HepG2 (cell line): ENCODE measurements around the gene TBATA. TPM values are rescaled to one million over a fixed set of nuclear protein-coding genes. Genes with fewer than 3 reads are reported as not detected.

Experiments
- ATAC-seq: fragments of 200-7000 bp; cut with Tn5 transposase; 3 replicates; pipeline ENCODE4 v1.9.1; 2020; ENCODE audit warnings: mild to moderate bottlenecking, moderate library complexity
- BruUV-seq: library from RNA; stranded (reverse); fragments of 400-500 nt; replicated peaks from 2 replicates; lab custom pipeline; 2021; lab: Mats Ljungman, UMichigan
- CTCF ChIA-PET: fragments of 300-600 bp; formaldehyde crosslinking; extraction: SDS; loops from one replicate; lab custom pipeline; 2021; ENCODE audit warnings: low total read pairs, inconsistent platforms, low intra/inter-chr PET ratio; lab: Yijun Ruan, JAX
- POLR2A ChIA-PET: fragments of 350-600 bp; sonication (Branson Sonifier 250); formaldehyde crosslinking; loops from one replicate; lab custom pipeline; 2020; ENCODE audit warnings: antibody characterized with exemption, inconsistent platforms; lab: Yijun Ruan, JAX
- DNase-seq: peaks from one replicate; pipeline ENCODE4 v3.0.0-alpha.2; 2015; ENCODE audit warnings: low spot score
- FAIRE-seq: peaks from 3 replicates; lab custom pipeline; 2011; peaks lifted over from hg19 to GRCh38; lab: Jason Lieb, UNC
- H2AFZ ChIP-seq: one replicate; pipeline ENCODE4 v1.6.1; 2011; ENCODE audit warnings: low read length, inconsistent platforms
- H3K27ac ChIP-seq: fragments of 300-600 bp; 3 replicates; pipeline ENCODE4 v1.8.0; 2011; ENCODE audit warnings: mixed run types, mild to moderate bottlenecking, mixed read lengths, low read length, inconsistent platforms; ENCODE audit not compliant: insufficient read depth; ENCODE audit errors: extremely low read length
- H3K27me3 ChIP-seq, 2 experiments: fragments of 200-600 bp in 1 of 2; 2 replicates in 1 of 2; 3 replicates in 1 of 2; pipeline versions ENCODE4 v1.6.0 to v1.8.0; 2011; ENCODE audit warnings: low read length in 2 of 2, mild to moderate bottlenecking in 2 of 2, moderate library complexity in 2 of 2, inconsistent platforms in 1 of 2; ENCODE audit not compliant: insufficient read depth in 2 of 2, control insufficient read depth in 1 of 2
- H3K36me3 ChIP-seq, 2 experiments: fragments of 200-600 bp in 1 of 2; replicated peaks in 1 of 2; 2 replicates in 1 of 2; 3 replicates in 1 of 2; pipeline versions ENCODE4 v1.5.1 to v1.8.0; 2011; ENCODE audit warnings: low read length in 2 of 2, inconsistent platforms in 1 of 2; ENCODE audit not compliant: insufficient read depth in 2 of 2, control insufficient read depth in 1 of 2
- H3K4me1 ChIP-seq: 2 replicates; pipeline ENCODE4 v1.5.1; 2012; ENCODE audit warnings: low read length, inconsistent platforms; ENCODE audit not compliant: insufficient read depth
- H3K4me2 ChIP-seq: 2 replicates; pipeline ENCODE4 v1.6.0; 2011; ENCODE audit warnings: low read depth, low read length, inconsistent platforms
- H3K4me3 ChIP-seq, 3 experiments: fragments of 200-600 bp in 1 of 3; sonication (generic), shearing (Covaris generic) in 1 of 3; replicated peaks in 1 of 3; 2 replicates each; pipeline ENCODE4 v1.5.1; 2011 to 2016; ENCODE audit warnings: low read length in 3 of 3, inconsistent platforms in 2 of 3, low read depth in 2 of 3, mild to moderate bottlenecking in 2 of 3, control low read depth in 1 of 3, mixed read lengths in 1 of 3; ENCODE audit not compliant: insufficient read depth in 1 of 3
- H3K79me2 ChIP-seq: one replicate; pipeline ENCODE4 v1.6.1; 2011; ENCODE audit warnings: low read length, inconsistent platforms; ENCODE audit not compliant: insufficient read depth
- H3K9ac ChIP-seq: 2 replicates; pipeline ENCODE4 v1.6.0; 2011; ENCODE audit warnings: mild to moderate bottlenecking, low read depth, low read length, inconsistent platforms; ENCODE audit not compliant: insufficient read depth
- H3K9me3 ChIP-seq: 2 replicates; pipeline ENCODE4 v1.5.1; 2012; ENCODE audit warnings: mild to moderate bottlenecking, low read length
- H4K20me1 ChIP-seq: 2 replicates; pipeline ENCODE4 v1.6.0; 2011; ENCODE audit warnings: inconsistent platforms, mild to moderate bottlenecking, low read length, moderate library complexity; ENCODE audit not compliant: insufficient read depth
- CAMTA2 ChIP-seq: sonication (generic); formaldehyde crosslinking; IDR thresholded peaks from 2 replicates; pipeline ENCODE4 v1.4.0; 2020; ENCODE audit warnings: mild to moderate bottlenecking, missing genetic modification reagents, borderline replicate concordance
- CTCF ChIP-seq: sonication (generic); formaldehyde crosslinking; IDR thresholded peaks from 2 replicates; pipeline ENCODE4 v1.5.0; 2020; ENCODE audit warnings: mild to moderate bottlenecking, missing genetic modification reagents, moderate library complexity
- FIP1L1 ChIP-seq: fragments of 200-400 bp; formaldehyde crosslinking; IDR thresholded peaks from 2 replicates; pipeline ENCODE4 v1.6.1; 2018; ENCODE audit warnings: low read depth, mild to moderate bottlenecking, low read length, moderate library complexity, borderline replicate concordance; ENCODE audit not compliant: insufficient read depth
- HNRNPUL1 ChIP-seq: fragments of 200-400 bp; formaldehyde crosslinking; IDR thresholded peaks from 2 replicates; pipeline ENCODE4 v1.6.1; 2017; ENCODE audit warnings: low read depth, mild to moderate bottlenecking, low read length, moderate library complexity
- KDM5A ChIP-seq: fragments of 200-600 bp; sonication (generic); IDR thresholded peaks from 2 replicates; pipeline ENCODE4 v1.7.0; 2018; ENCODE audit warnings: antibody characterized with exemption, mild to moderate bottlenecking, low read length, borderline replicate concordance
- KLF9 ChIP-seq: IDR thresholded peaks from 2 replicates; pipeline ENCODE4 v1.6.1; 2016; ENCODE audit warnings: low read depth
- MIXL1 ChIP-seq: IDR thresholded peaks from 2 replicates; pipeline ENCODE4 v1.6.1; 2016
- NR2F2 ChIP-seq: IDR thresholded peaks from 2 replicates; pipeline ENCODE4 v1.6.1; 2012; ENCODE audit warnings: low read depth, inconsistent platforms, borderline replicate concordance
- RAD21 ChIP-seq: fragments of 450-650 bp; formaldehyde crosslinking; IDR thresholded peaks from 2 replicates; pipeline ENCODE4 v1.5.0; 2020; ENCODE audit warnings: mild to moderate bottlenecking
- RBAK ChIP-seq: sonication (generic); formaldehyde crosslinking; IDR thresholded peaks from 2 replicates; pipeline ENCODE4 v1.5.1; 2020; ENCODE audit warnings: mild to moderate bottlenecking, missing genetic modification reagents
- ZBTB37 ChIP-seq: sonication (generic); formaldehyde crosslinking; IDR thresholded peaks from 2 replicates; pipeline ENCODE4 v1.4.0; 2020; ENCODE audit warnings: mild to moderate bottlenecking, missing genetic modification reagents
- ZNF138 ChIP-seq: sonication (generic); formaldehyde crosslinking; IDR thresholded peaks from 2 replicates; pipeline ENCODE4 v1.5.0; 2020; ENCODE audit warnings: mild to moderate bottlenecking, low read depth, missing genetic modification reagents
- ZNF407 ChIP-seq: sonication (generic); formaldehyde crosslinking; IDR thresholded peaks from one replicate; pipeline ENCODE4 v1.5.1; 2020; ENCODE audit warnings: mild to moderate bottlenecking, missing genetic modification reagents; ENCODE audit errors: not compliant biosample characterization
- whole genome bisulfite sequencing: methylation state at CpG from one replicate; pipeline ENCODE4 v1.1.6; 2017; ENCODE audit warnings: low lambda C conversion rate; 5-methylcytosine and 5-hydroxymethylcytosine counted together
- in situ Hi-C: cut with HindIII; loops from 2 replicates; pipeline ENCODE4 v1.10.0; 2017; ENCODE audit warnings: low pct_unique_long_range_greater_than_20kb; ENCODE audit not compliant: extremely low pct_ligation_motif_present
- intact Hi-C: fragments of 100-400 bp; cut with micrococcal nuclease; formaldehyde crosslinking; loops from one replicate; pipeline ENCODE4 v1.10.0; 2022; ENCODE audit not compliant: unreplicated experiment
- polyA plus RNA-seq, 8 experiments: library from polyadenylated mRNA; depleted of rRNA in 3 of 8; stranded (reverse) in 7 of 8; unstranded in 1 of 8; fragments of >200 nt; fragmentation: Illumina TruSeq in 4 of 8; extraction: Trizol in 4 of 8; gene quantifications; 2 replicates each; pipeline versions ENCODE4 v1.2.1 to v1.2.3, GENCODE V29; 2011 to 2016; ENCODE audit warnings: low read depth in 4 of 8, missing spikeins in 1 of 8, mixed read lengths in 1 of 8; ENCODE audit not compliant: insufficient read depth in 1 of 8
- total RNA-seq, 5 experiments: library from RNA; depleted of rRNA; stranded (reverse); fragments of >200 nt; fragmentation: Illumina TruSeq; extraction: Trizol; gene quantifications; 2 replicates each; pipeline ENCODE4 v1.2.3, GENCODE V29; 2016; ENCODE audit warnings: low read depth in 1 of 5

The TBATA gene
- total and polyA plus RNA-seq, 2 of the 13 experiments (the other 11 are each of a cell fraction or from before 2014, with no cell fraction given), result not detected

- in situ Hi-C loops, result loop anchor here (5.0 kb wide), 1 partner anchor 214 kb away; no protein-coding TSS in a partner anchor
- ATAC-seq (peak; percentile 78), DNase-seq (no peak), FAIRE-seq (no peak)
- no peaks in the 10 kb centered on the region for H3K27me3 ChIP-seq
- intact Hi-C loops, result loop anchor here (5.0 kb wide), 1 partner anchor 116 kb away; no protein-coding TSS in a partner anchor
- peaks cover 6% of the 10 kb centered on the region; the same call in 1 of the 2 replicates for H3K4me1 ChIP-seq
- 80% methylated on average over 1 of the region's 7 CpGs for WGBS
- BruUV-seq, result no TSS peak
- no peak overlapping the region for H3K27ac ChIP-seq
- peaks cover 7% of the 10 kb centered on the region; the same call in 1 of the 2 replicates for H3K9me3 ChIP-seq
- no peak overlapping the region for H2AFZ ChIP-seq
- no peak overlapping the region for H3K9ac ChIP-seq
- no peak overlapping the region for H3K4me3 ChIP-seq
- H3K79me2 ChIP-seq, result no peaks in the 10 kb centered on the region
- H3K4me2 ChIP-seq, result no peak overlapping the region
- ChIA-PET POLR2A (no interaction called here), CTCF (no interaction called here)
- no peaks in the 10 kb centered on the region for H4K20me1 ChIP-seq
- H3K36me3 ChIP-seq, result no peaks in the 10 kb centered on the region
- TF ChIP-seq KLF9 (CRISPR knock-in tag) (no peak), ZNF407 (CRISPR knock-in tag) (no peak), HNRNPUL1 (no peak), RBAK (CRISPR knock-in tag) (no peak), CTCF (CRISPR knock-in tag) (peak; percentile 62), CAMTA2 (CRISPR knock-in tag) (no peak), ZNF138 (no peak), ZBTB37 (CRISPR knock-in tag) (no peak), FIP1L1 (no peak), NR2F2 (no peak), KDM5A (no peak), RAD21 (peak; percentile 37; the same call in 1 of the 2 replicates), MIXL1 (CRISPR knock-in tag) (no peak)
Measured at GRCh38 chr10:70761031-70761601, 24.1 kb downstream of the TBATA start.
